SU-DHL-6 (cell line): ENCODE data around the gene CNTD1.

Experiments
- H2AFZ ChIP-seq: fragments of 200-600 bp; sonication (generic); 2 replicates; pipeline ENCODE4 v1.6.1; 2014; ENCODE audit warnings: low read depth, mild to moderate bottlenecking, moderate library complexity, mixed read lengths, antibody characterized with exemption, low read length; ENCODE audit not compliant: severe bottlenecking
- H3F3A ChIP-seq: fragments of 200-600 bp; shearing (Covaris generic); 2 replicates; pipeline ENCODE4 v1.6.0; 2016; ENCODE audit warnings: antibody characterized with exemption, mild to moderate bottlenecking; ENCODE audit not compliant: insufficient read depth
- H3K27ac ChIP-seq: fragments of 200-600 bp; sonication (generic); 2 replicates; pipeline ENCODE4 v1.5.1; 2016; ENCODE audit warnings: low read depth, mild to moderate bottlenecking, low read length, moderate library complexity, mixed read lengths
- H3K27me3 ChIP-seq: fragments of 200-600 bp; sonication (generic), shearing (Covaris generic); 2 replicates; pipeline ENCODE4 v1.6.0; 2014; ENCODE audit warnings: mild to moderate bottlenecking, low read length
- H3K36me3 ChIP-seq: fragments of 200-600 bp; sonication (generic); 2 replicates; pipeline ENCODE4 v1.6.1; 2014; ENCODE audit warnings: mild to moderate bottlenecking, low read length, mixed read lengths
- H3K4me2 ChIP-seq: fragments of 300-600, 200-600 bp; shearing (Covaris generic), sonication (generic); 2 replicates; pipeline ENCODE4 v1.6.0; 2014; ENCODE audit warnings: low read length, low read depth, mild to moderate bottlenecking; ENCODE audit not compliant: poor library complexity, severe bottlenecking
- H3K4me3 ChIP-seq: fragments of 200-600 bp; sonication (generic); 2 replicates; pipeline ENCODE4 v1.5.1; 2014; ENCODE audit warnings: antibody characterized with exemption, low read length, mild to moderate bottlenecking, mixed read lengths; ENCODE audit not compliant: insufficient read depth, poor library complexity, severe bottlenecking
- H3K79me2 ChIP-seq: fragments of 200-600 bp; sonication (generic); 2 replicates; pipeline ENCODE4 v1.6.1; 2014; ENCODE audit warnings: mild to moderate bottlenecking, low read length, moderate library complexity; ENCODE audit not compliant: insufficient read depth
- H3K9ac ChIP-seq: fragments of 200-600 bp; sonication (generic); 2 replicates; pipeline ENCODE4 v1.7.0; 2014; ENCODE audit warnings: mild to moderate bottlenecking, low read length
- H3K9me2 ChIP-seq: fragments of 200-600 bp; sonication (generic); replicated peaks from 2 replicates; pipeline ENCODE4 v1.6.1; 2014; ENCODE audit warnings: low read length; ENCODE audit not compliant: insufficient read depth
- H3K9me3 ChIP-seq: fragments of 200-600 bp; sonication (generic); 2 replicates; pipeline ENCODE4 v1.6.1; 2014; ENCODE audit warnings: low read length, mixed read lengths; ENCODE audit not compliant: insufficient read depth
- H4K20me1 ChIP-seq: fragments of 200-600 bp; sonication (generic); 2 replicates; pipeline ENCODE4 v1.6.1; 2014; ENCODE audit warnings: low read depth, mild to moderate bottlenecking, antibody characterized with exemption, low read length, moderate library complexity, mixed read lengths
- EZH2phosphoT487 ChIP-seq: fragments of 200-600 bp; sonication (generic), shearing (Covaris generic); conservative IDR thresholded peaks from 2 replicates; pipeline ENCODE4 v1.6.1; 2018; ENCODE audit warnings: mild to moderate bottlenecking, antibody characterized with exemption, low read length, moderate library complexity, mixed read lengths
- TF ChIP-seq, protein P1 (sequence below): fragments of 200-600 bp; sonication (generic); IDR thresholded peaks from one replicate; pipeline ENCODE4 v1.5.1; 2017; ENCODE audit warnings: antibody characterized with exemption, mild to moderate bottlenecking, low read length, moderate library complexity; ENCODE audit not compliant: insufficient read depth, poor library complexity, severe bottlenecking

The CNTD1 gene

DNA sequence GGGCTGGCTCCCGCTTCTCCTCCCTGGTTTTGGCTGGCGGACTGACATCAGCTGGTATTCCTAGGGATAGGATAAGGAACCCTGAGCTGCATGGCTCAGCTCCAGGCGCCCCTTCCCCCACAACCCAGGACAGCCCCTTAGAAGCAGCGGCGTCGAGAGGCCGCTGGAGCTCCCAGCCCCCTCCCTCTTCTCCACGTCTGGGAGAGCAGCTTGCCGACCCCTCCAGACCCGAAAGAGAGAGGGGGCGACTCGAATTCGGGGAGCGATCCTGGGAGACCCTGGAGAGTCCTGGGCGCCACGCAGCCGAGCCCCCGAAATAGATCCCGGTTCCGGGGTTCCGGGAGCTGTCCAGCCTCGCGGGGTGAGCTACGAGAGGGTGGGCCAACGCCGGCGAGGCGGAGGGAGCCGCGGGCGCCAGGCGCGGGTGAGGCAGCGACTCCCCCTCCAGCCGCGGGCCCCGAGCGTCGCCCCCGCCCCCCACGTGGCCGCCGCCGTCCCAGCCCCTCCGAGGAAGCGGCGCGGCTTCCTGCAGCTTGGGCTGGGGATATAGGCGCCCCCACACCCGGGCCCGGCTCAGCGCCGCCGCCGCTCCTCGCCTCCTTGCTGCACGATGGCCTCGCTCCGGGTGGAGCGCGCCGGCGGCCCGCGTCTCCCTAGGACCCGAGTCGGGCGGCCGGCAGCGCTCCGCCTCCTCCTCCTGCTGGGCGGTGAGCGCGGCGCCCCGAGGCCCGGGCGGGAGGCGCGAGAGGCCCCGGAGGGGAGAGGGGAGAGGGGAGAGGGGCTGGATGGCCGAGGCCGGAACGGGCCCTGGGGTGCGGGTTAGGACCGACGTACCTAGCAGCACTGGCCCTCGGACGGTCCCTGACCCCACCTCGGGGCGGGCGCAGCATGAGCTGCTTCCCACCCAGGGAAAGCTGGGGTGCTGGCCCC, 37.7 kb upstream of the CNTD1 start, which contains the start of gene RAMP2:
RAMP2 (plus strand) TSS at position 576 of the 930 bp plus-strand sequence; CDS start at position 611, 35 bp downstream.
- no peak within 1 kb of the TSS for H3K9ac ChIP-seq
- H3F3A ChIP-seq = no peaks in the 10 kb centered on the region
- H3K4me2 ChIP-seq = no peak within 1 kb of the TSS
- H3K79me2 ChIP-seq = no peaks in the 10 kb centered on the region
- TF ChIP-seq EZH2phosphoT487 = no peak
- TF ChIP-seq, protein P1, sequence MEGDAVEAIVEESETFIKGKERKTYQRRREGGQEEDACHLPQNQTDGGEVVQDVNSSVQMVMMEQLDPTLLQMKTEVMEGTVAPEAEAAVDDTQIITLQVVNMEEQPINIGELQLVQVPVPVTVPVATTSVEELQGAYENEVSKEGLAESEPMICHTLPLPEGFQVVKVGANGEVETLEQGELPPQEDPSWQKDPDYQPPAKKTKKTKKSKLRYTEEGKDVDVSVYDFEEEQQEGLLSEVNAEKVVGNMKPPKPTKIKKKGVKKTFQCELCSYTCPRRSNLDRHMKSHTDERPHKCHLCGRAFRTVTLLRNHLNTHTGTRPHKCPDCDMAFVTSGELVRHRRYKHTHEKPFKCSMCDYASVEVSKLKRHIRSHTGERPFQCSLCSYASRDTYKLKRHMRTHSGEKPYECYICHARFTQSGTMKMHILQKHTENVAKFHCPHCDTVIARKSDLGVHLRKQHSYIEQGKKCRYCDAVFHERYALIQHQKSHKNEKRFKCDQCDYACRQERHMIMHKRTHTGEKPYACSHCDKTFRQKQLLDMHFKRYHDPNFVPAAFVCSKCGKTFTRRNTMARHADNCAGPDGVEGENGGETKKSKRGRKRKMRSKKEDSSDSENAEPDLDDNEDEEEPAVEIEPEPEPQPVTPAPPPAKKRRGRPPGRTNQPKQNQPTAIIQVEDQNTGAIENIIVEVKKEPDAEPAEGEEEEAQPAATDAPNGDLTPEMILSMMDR = no peak
- no peak within 1 kb of the TSS for H3K4me3 ChIP-seq
- no peak within 1 kb of the TSS for H3K27ac ChIP-seq
- H3K9me2 ChIP-seq = no peaks in the 10 kb centered on the region
- H3K36me3 ChIP-seq = no peaks in the 10 kb centered on the region
- H3K27me3 ChIP-seq = no peaks in the 10 kb centered on the region
- H2AFZ ChIP-seq = no peak within 1 kb of the TSS
- H3K9me3 ChIP-seq = no peaks in the 10 kb centered on the region
- no peaks in the 10 kb centered on the region for H4K20me1 ChIP-seq

DNA sequence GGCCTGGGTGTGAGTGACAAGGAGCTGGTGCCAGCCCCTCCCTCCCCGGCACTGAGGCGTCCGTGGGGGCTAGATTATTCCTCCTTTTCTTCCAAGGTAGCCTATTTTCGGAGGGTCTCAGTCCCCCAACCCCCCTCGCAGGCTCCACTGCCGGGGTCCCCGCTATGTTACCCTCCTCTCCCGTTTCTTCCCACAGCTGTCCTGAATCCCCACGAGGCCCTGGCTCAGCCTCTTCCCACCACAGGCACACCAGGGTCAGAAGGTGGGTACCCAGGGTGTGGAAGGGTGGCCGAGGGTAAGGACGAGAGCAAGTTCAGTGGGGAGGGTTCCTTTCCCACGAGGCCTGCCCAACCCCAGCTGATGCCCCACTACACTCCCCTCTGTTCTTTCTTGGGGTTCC, 37.0 kb upstream of the CNTD1 start:
- H3F3A ChIP-seq = no peaks in the 10 kb centered on the region
- H3K9me3 ChIP-seq = no peaks in the 10 kb centered on the region
- H2AFZ ChIP-seq = no peak overlapping the region
- no peak overlapping the region for H3K4me2 ChIP-seq
- no peak overlapping the region for H3K9ac ChIP-seq
- no peak overlapping the region for H3K4me3 ChIP-seq
- no peaks in the 10 kb centered on the region for H3K9me2 ChIP-seq
- H4K20me1 ChIP-seq = no peaks in the 10 kb centered on the region
- no peaks in the 10 kb centered on the region for H3K27me3 ChIP-seq
- H3K79me2 ChIP-seq = no peaks in the 10 kb centered on the region
- no peak overlapping the region for H3K27ac ChIP-seq
- H3K36me3 ChIP-seq = no peaks in the 10 kb centered on the region
- TF ChIP-seq, protein P1 = no peak
- TF ChIP-seq EZH2phosphoT487 = no peak

DNA sequence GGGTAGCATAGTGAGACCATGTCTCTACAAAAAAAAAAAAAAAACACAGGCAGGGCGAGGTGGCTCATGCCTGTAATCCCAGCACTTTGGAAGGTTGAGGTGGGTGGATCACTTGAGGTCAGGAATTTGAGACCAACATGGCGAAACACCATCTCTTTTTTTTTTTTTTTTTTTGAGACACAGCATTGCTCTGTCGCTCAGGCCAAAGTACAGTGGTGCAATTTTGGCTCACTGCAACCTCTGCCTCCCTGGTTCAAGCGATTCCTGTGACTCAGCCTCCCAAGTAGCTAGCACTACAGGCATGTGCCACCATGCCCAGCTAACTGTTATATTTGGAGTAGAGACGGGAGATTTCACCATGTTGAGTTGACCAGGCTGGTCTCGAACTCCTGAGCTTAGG, 32.5 kb upstream of the CNTD1 start:
- no peak for TF ChIP-seq EZH2phosphoT487
- TF ChIP-seq, protein P1 = no peak
- H3K4me2 ChIP-seq = no peak overlapping the region
- no peaks in the 10 kb centered on the region for H4K20me1 ChIP-seq

More for the DNA sequence above, 32.5 kb upstream of the CNTD1 start:
- Histone ChIP-seq H3K9me2 (no peaks in the 10 kb centered on the region), H3K27me3 (no peaks in the 10 kb centered on the region), H2AFZ (no peak overlapping the region), H3K9me3 (no peaks in the 10 kb centered on the region), H3K9ac (no peak overlapping the region), H3K79me2 (no peaks in the 10 kb centered on the region), H3F3A (no peaks in the 10 kb centered on the region), H3K4me3 (no peak overlapping the region), H3K36me3 (no peaks in the 10 kb centered on the region), H3K27ac (no peak overlapping the region)
